ENCODE data around the gene IL36A.

IL36A gene

GRCh38 chr2:113034016-113034415 lies 28.8 kb downstream of the IL36A start:
- TF ChIP-seq PKNOX1 (IDR thresholded peaks at IDR 0.05) (no peak), BHLHE40 (IDR thresholded peaks at IDR 0.05; ENCODE audit: borderline replicate concordance) (no peak), SP1 (IDR thresholded peaks at IDR 0.05) (no peak), NFRKB (IDR thresholded peaks at IDR 0.05) (no peak), SUZ12 (IDR thresholded peaks at IDR 0.05) (no peak), TARDBP (IDR thresholded peaks at IDR 0.05) (no peak), ARNT (IDR thresholded peaks at IDR 0.05) (no peak), HDGF (IDR thresholded peaks at IDR 0.05; ENCODE audit: borderline replicate concordance) (no peak), FOXA1 (IDR thresholded peaks at IDR 0.05) (no peak), L3MBTL2 (conservative IDR thresholded peaks at IDR 0.05) (no peak), FOXM1 (IDR thresholded peaks at IDR 0.05; ENCODE audit: borderline replicate concordance) (no peak), ZNF384 (IDR thresholded peaks at IDR 0.05) (no peak), ELF4 (IDR thresholded peaks at IDR 0.05) (no peak), CTBP1 (IDR thresholded peaks at IDR 0.05; ENCODE audit: borderline replicate concordance) (no peak)
- POLR2A ChIA-PET = no interaction called here
- CTCF ChIA-PET = no interaction called here
- DNase-seq (ENCODE audit: extremely low spot score) = no peak

GRCh38 chr2:113036763-113037162 lies 31.5 kb downstream of the IL36A start:
- DNase-seq (ENCODE audit: extremely low spot score) = no peak
- ChIA-PET POLR2A (no interaction called here), CTCF (no interaction called here)
- no peak for TF ChIP-seq ELF4 (IDR thresholded peaks at IDR 0.05)
- TF ChIP-seq SUZ12 (IDR thresholded peaks at IDR 0.05) = no peak
- TF ChIP-seq CTBP1 (IDR thresholded peaks at IDR 0.05; ENCODE audit: borderline replicate concordance) = no peak
- TF ChIP-seq LEF1 (IDR thresholded peaks at IDR 0.05; ENCODE audit: borderline replicate concordance) = no peak
- no peak for TF ChIP-seq ZNF384 (IDR thresholded peaks at IDR 0.05)
- TF ChIP-seq ARNT (IDR thresholded peaks at IDR 0.05) = no peak
- TF ChIP-seq FOXM1 (IDR thresholded peaks at IDR 0.05; ENCODE audit: borderline replicate concordance) = no peak
- no peak for TF ChIP-seq L3MBTL2 (conservative IDR thresholded peaks at IDR 0.05)
- no peak for TF ChIP-seq SP1 (IDR thresholded peaks at IDR 0.05)
- TF ChIP-seq HDGF (IDR thresholded peaks at IDR 0.05; ENCODE audit: borderline replicate concordance) = no peak
- no peak for TF ChIP-seq NFRKB (IDR thresholded peaks at IDR 0.05)
- TF ChIP-seq TARDBP (IDR thresholded peaks at IDR 0.05) = no peak
- TF ChIP-seq FOXK2 (IDR thresholded peaks at IDR 0.05) = no peak
- no peak for TF ChIP-seq PKNOX1 (IDR thresholded peaks at IDR 0.05)
- no peak for TF ChIP-seq FOXA1 (IDR thresholded peaks at IDR 0.05)
- TF ChIP-seq BHLHE40 (IDR thresholded peaks at IDR 0.05; ENCODE audit: borderline replicate concordance) = no peak

GRCh38 chr2:113038291-113038690 lies 33.0 kb downstream of the IL36A start:
- ChIA-PET CTCF (no interaction called here), POLR2A (no interaction called here)
- TF ChIP-seq NFRKB (IDR thresholded peaks at IDR 0.05) (no peak), HDGF (IDR thresholded peaks at IDR 0.05; ENCODE audit: borderline replicate concordance) (no peak), SUZ12 (IDR thresholded peaks at IDR 0.05) (no peak), PKNOX1 (IDR thresholded peaks at IDR 0.05) (no peak), LEF1 (IDR thresholded peaks at IDR 0.05; ENCODE audit: borderline replicate concordance) (no peak), CTBP1 (IDR thresholded peaks at IDR 0.05; ENCODE audit: borderline replicate concordance) (no peak), FOXK2 (IDR thresholded peaks at IDR 0.05) (no peak), ELF4 (IDR thresholded peaks at IDR 0.05) (no peak), SP1 (IDR thresholded peaks at IDR 0.05) (no peak), FOXA1 (IDR thresholded peaks at IDR 0.05) (no peak), ARNT (IDR thresholded peaks at IDR 0.05) (no peak), TARDBP (IDR thresholded peaks at IDR 0.05) (no peak), L3MBTL2 (conservative IDR thresholded peaks at IDR 0.05) (no peak), ZNF384 (IDR thresholded peaks at IDR 0.05) (no peak), FOXM1 (IDR thresholded peaks at IDR 0.05; ENCODE audit: borderline replicate concordance) (no peak), BHLHE40 (IDR thresholded peaks at IDR 0.05; ENCODE audit: borderline replicate concordance) (no peak)
- no peak for DNase-seq (ENCODE audit: extremely low spot score)

- no peak for DNase-seq (ENCODE audit: extremely low spot score)
- CTCF ChIA-PET = no interaction called here
- POLR2A ChIA-PET = no interaction called here
- TF ChIP-seq ARNT (IDR thresholded peaks at IDR 0.05) = no peak
- no peak for TF ChIP-seq FOXM1 (IDR thresholded peaks at IDR 0.05; ENCODE audit: borderline replicate concordance)
- no peak for TF ChIP-seq CTBP1 (IDR thresholded peaks at IDR 0.05; ENCODE audit: borderline replicate concordance)
- no peak for TF ChIP-seq TARDBP (IDR thresholded peaks at IDR 0.05)
- TF ChIP-seq LEF1 (IDR thresholded peaks at IDR 0.05; ENCODE audit: borderline replicate concordance) = no peak
- no peak for TF ChIP-seq NFRKB (IDR thresholded peaks at IDR 0.05)
- TF ChIP-seq SP1 (IDR thresholded peaks at IDR 0.05) = no peak
- no peak for TF ChIP-seq ZNF384 (IDR thresholded peaks at IDR 0.05)
- TF ChIP-seq HDGF (IDR thresholded peaks at IDR 0.05; ENCODE audit: borderline replicate concordance) = no peak
- TF ChIP-seq SUZ12 (IDR thresholded peaks at IDR 0.05) = no peak
- no peak for TF ChIP-seq FOXA1 (IDR thresholded peaks at IDR 0.05)
- no peak for TF ChIP-seq ELF4 (IDR thresholded peaks at IDR 0.05)
Measured at GRCh38 chr2:113039158-113039557, 33.9 kb downstream of the IL36A start.

GRCh38 chr2:113039719-113040118 lies 34.5 kb downstream of the IL36A start:
- POLR2A ChIA-PET = no interaction called here
- no peak for DNase-seq (ENCODE audit: extremely low spot score)
- TF ChIP-seq ZNF384 (IDR thresholded peaks at IDR 0.05) (no peak), HDGF (IDR thresholded peaks at IDR 0.05; ENCODE audit: borderline replicate concordance) (no peak), TARDBP (IDR thresholded peaks at IDR 0.05) (no peak), FOXA1 (IDR thresholded peaks at IDR 0.05) (no peak), SP1 (IDR thresholded peaks at IDR 0.05) (no peak), LEF1 (IDR thresholded peaks at IDR 0.05; ENCODE audit: borderline replicate concordance) (no peak), NFRKB (IDR thresholded peaks at IDR 0.05) (no peak), FOXK2 (IDR thresholded peaks at IDR 0.05) (no peak), SUZ12 (IDR thresholded peaks at IDR 0.05) (no peak)
- CTCF ChIA-PET = no interaction called here

- TF ChIP-seq CTBP1 (IDR thresholded peaks at IDR 0.05; ENCODE audit: borderline replicate concordance) (no peak), TARDBP (IDR thresholded peaks at IDR 0.05) (no peak), FOXA1 (IDR thresholded peaks at IDR 0.05) (no peak), LEF1 (IDR thresholded peaks at IDR 0.05; ENCODE audit: borderline replicate concordance) (no peak), ZNF384 (IDR thresholded peaks at IDR 0.05) (no peak), BHLHE40 (IDR thresholded peaks at IDR 0.05; ENCODE audit: borderline replicate concordance) (no peak), PKNOX1 (IDR thresholded peaks at IDR 0.05) (no peak), FOXM1 (IDR thresholded peaks at IDR 0.05; ENCODE audit: borderline replicate concordance) (no peak), L3MBTL2 (conservative IDR thresholded peaks at IDR 0.05) (no peak), SP1 (IDR thresholded peaks at IDR 0.05) (no peak)
- ChIA-PET CTCF (no interaction called here), POLR2A (no interaction called here)
- DNase-seq (ENCODE audit: extremely low spot score) = peak; percentile 15
Measured at GRCh38 chr2:113041871-113042270, 36.6 kb downstream of the IL36A start.
